Amniotic epithelial cell (primary cell): Measurements from ENCODE around the gene SPDL1.

Source experiments
- DNase-seq: peaks from one replicate; pipeline ENCODE4 v3.0.0-alpha.2; 2010; ENCODE audit warnings: low read depth

The SPDL1 gene, protein sequence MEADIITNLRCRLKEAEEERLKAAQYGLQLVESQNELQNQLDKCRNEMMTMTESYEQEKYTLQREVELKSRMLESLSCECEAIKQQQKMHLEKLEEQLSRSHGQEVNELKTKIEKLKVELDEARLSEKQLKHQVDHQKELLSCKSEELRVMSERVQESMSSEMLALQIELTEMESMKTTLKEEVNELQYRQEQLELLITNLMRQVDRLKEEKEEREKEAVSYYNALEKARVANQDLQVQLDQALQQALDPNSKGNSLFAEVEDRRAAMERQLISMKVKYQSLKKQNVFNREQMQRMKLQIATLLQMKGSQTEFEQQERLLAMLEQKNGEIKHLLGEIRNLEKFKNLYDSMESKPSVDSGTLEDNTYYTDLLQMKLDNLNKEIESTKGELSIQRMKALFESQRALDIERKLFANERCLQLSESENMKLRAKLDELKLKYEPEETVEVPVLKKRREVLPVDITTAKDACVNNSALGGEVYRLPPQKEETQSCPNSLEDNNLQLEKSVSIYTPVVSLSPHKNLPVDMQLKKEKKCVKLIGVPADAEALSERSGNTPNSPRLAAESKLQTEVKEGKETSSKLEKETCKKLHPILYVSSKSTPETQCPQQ

DNA sequence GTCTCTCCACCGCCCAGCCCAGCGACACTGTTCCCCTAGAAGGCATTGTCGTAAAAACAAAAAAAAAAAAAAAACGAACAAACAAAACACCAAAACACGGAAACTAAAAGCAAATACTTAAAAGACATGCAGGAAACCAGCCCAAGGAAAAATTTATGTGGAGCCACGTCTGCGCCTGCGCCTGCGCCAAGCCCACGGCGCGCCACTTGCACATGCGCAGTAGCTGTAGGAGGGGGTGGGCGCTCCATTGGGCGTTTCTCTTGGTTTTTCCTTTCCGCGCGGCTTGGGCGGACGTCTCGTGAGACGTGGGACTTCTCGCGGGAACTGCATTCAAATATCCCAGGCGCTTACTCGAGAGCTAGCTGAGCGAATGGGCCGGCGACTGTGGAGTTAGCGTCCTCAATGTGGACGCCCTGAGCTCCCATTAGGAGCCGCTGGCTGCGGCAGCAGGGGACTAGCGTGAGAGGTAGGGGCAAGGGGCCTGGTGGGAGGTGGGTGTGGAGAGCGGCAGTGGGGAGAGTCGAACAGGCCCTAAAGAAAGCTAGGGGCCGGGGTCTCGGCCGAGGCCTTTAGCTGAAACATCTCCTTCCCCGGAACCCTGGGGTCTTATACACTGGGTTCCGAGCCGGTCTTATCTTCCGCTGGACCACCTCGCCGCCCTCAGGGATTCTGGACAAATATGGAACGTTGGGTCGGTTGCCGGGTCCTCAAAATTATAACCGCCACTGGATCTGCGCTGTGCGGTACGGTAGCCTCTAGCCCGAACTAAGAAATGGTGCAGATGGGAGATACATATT is at the start of gene SPDL1:
SPDL1 (plus strand) TSS at position 350 of the 797 bp plus-strand sequence. CDS start 4,644 bp downstream, outside the sequence.
- DNase-seq = peak; percentile 93

DNA sequence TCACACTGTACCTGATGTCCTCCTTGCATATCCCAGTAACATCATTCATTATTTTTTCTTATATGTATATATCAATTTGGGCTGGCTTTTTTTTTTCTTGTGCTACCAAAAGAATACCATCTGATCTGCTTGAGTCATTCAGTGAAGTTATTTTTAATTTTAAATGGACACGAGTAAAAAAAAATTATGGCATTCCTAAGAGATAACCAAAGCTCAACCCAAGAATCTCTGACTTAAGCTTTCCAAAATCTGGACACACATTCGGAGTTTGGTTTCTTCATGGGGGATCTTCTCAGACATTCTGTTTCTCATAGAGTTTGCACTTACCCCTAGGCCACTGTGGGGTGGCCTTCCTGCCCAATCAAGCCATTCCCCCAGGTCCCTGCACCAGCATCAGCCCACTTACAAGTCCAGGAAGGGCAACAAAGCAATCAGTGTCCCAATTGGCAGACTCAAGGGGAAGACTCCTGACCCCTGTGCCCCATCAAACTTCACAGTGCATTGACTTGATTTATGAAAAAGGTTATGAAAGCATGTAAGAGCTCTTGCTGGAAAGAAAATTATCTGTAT is 49.2 kb upstream of the SPDL1 start:
- DNase-seq = no peak

DNA sequence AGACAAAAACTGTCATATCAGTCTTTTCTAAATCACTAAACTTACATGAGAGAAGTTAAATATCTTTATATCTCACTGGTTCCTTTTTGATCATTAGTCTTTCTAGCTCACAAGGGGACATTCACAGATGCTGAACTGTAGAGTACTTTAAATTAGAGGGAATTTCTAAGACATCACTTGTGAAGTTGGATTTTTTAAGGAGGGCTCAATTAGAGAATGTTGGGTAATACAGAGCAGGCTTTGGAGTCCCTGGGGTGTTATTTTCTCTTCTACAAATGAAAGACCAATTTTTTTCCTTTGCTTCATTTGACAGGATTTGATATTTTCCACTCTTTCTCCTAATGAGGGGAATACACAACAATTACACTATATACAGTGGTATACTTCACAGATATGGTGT is 48.6 kb upstream of the SPDL1 start:
- no peak for DNase-seq

DNA sequence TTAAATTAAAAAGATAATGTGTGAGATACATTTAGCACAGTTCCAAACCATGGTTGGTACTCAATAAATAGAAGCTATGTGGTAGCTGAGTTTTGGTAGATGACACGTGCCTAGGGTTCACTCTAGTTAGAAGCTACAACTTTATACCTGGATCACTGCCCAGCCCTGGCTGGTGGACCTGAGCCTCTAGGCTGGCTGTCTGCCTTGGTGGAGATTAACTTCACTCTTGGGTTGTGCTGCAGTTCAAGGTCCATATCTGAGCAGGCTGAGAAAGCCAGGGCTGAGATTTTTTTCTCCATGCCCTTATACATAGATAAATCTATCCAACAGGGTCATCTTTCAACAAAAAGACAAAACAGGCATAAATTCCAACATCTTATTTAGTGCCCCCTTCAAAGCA is 44.6 kb upstream of the SPDL1 start:
- no peak for DNase-seq

- no peak for DNase-seq
Measured at GRCh38 chr5:169542811-169543210, 40.8 kb upstream of the SPDL1 start.

DNA sequence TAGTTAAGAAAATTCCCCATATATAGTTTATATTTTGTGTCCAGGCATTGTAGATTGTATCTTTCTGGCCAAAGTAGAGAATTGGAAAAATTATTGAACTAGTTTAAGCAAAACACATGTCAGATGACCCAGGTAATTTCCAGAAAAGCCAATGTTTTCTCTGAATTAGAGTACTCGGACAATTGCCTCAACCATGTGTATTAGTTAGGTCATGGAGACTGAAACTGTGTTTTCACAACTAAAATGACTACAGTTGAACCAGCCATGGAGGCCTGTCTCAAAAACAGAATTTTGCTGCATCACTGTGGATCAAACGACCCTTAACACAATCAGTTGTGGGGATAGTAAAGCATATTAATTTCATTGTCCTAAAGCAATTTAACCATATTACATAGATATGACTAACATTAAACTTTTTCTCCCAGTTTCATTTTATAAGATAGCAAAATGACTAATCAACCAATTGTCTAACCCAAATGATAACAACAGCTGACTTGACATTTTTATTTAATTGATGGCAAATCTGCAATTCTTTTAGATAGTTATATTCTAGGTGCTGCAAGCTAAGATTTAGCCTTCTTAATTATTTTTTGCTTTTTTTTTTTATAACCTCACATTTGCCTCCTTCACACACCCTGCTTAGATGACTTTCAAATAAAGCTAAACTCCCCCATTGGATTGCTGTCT is 39.2 kb upstream of the SPDL1 start:
- DNase-seq = no peak

DNA sequence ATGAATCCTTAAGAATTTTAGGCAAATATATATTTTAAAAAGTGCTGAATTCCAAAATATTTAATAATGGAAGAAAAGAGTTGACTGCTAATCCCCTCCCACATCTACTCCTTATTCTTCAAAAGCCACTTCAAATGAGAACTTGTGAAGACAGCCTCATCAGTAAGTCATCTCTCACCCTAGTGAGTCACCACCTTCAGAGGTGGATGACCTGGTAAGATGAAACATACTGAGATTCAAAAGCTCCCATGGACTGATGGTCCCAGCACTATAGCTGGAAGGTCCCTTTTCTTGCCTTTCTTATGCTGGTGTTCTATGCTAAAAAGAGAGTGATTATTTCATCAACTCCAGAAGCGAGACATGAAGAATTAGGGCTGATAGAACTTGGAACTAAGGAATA is 37.8 kb upstream of the SPDL1 start:
- DNase-seq = peak; percentile 32

DNA sequence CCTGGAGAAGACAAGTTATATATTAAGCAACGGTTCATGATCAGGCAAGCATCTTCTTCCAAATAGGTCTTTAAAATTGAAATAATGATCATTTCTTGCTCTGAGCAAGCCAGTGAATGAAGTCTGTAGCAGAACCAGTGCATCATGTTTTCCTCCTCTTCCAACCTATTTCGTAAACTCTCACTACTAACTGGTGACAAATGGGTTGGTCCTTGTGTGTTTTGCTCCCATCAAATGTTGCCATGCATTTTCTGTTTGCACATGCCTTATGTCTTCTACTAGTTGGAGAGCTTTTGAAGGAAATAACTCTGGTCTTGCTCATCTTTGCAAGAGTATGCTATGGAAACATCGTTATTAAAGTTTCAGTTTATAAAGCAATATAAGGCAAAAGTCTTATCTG is 37.2 kb upstream of the SPDL1 start:
- DNase-seq = no peak

GRCh38 chr5:169547508-169547907 is 36.1 kb upstream of the SPDL1 start:
- peak; percentile 19 for DNase-seq

GRCh38 chr5:169548315-169548714 is 35.3 kb upstream of the SPDL1 start:
- peak; percentile 65 for DNase-seq

DNA sequence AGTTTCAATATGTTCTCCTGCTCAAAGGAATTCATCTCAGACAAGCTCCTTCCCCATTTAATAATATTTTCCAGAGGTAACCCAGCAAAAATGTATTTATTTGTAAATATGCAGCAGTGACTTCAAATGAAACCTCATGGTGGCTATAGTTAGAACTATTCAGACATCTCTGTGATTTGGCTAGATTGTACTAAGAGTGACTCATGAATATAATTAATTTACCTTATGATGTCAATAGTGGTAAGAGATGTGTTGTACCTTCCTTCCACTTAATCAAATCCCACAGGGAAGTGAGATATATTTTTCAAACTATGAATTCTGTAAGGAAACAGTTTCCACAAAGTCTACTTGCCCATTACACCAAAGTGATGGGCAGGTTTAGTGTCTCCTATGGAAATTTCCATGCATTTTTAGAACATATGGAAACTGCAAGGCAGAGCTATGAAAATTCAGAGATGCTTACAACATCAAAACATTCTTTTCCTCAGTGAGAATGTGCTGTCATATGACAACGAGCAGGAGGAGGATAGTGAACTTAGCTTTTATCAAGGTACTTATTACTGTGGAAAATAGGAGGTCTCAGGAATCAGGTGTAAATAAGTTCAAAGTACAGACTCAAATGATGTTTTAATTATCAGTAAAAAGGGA is 34.0 kb upstream of the SPDL1 start:
- DNase-seq = no peak

DNA sequence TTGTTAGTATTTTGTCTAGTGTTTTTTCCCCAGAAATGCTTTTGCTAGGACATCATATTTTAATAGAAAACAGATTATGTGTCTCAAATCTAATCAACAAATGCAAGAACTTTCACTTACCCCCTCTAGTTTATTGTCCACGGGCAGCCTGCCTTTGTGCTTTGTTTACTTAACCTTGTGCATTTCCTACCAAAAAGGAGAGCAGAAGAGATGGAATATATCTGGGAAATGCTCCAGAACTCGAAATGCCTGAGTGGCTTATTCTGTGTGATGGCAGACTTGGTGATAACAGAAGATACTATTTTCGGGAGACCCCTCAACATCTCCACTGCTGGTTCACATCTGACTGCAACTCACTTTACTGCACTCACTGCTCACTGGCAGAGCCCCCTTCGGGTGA is 33.3 kb upstream of the SPDL1 start:
- no peak for DNase-seq

- DNase-seq = no peak
Measured at GRCh38 chr5:169551146-169551545, 32.4 kb upstream of the SPDL1 start.

GRCh38 chr5:169551696-169552095 is 31.9 kb upstream of the SPDL1 start:
- no peak for DNase-seq

DNA sequence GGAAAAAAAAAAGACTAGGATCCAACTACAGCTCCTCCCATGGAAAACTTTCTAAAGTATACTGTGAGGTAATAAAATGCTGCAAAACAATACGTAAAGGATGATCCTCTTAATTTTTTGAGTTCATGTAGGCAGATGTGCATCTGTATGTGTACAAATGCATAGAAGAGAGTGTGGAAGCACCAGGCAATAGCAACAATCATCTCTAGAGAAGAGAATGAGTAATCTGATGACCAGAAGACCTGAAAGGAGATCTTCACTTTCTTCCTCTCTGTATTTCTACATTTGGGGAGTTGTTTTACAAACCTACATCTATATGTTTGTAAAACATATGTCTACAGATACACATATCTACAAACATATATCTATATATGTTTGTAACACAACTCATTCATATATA is 29.3 kb upstream of the SPDL1 start:
- no peak for DNase-seq

DNA sequence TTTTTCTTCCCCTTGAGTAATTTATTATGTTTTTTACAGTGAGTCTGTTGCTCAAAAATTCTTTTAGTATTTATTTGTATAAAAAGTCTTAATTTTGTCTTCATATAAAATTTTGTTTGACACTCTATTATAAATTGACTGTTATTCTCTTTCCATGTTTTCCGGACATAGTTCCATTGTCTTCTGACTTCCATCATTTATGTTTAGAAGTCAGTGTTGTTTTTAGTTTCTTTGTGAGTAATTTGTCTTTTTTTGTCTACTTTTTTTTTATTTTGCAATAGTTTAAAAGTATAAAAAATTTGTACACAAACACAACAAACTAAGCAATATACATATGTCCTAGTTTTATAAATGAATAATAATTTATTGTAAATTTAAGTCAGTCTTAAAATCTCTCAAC is 25.7 kb upstream of the SPDL1 start:
- no peak for DNase-seq

- DNase-seq = peak; percentile 15
Measured at GRCh38 chr5:169561893-169562292, 21.7 kb upstream of the SPDL1 start.

DNA sequence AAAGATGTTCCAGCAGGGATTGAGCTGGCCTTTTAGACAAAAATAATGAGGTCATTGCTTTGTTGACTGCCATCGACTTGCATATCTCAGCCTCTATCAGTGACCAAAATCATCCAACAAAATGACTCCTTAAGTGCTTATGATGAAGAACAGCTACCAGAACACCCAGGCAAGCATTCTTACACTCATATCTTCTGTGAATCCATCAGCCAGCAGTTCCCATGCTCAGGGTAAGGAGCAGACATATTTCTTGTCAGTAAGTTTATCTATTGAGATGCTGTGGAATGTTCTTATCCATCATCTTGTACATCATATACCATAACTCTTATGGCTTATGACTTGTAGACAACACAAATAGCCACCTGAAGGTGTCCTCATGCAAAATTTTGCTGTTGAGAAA is 20.2 kb upstream of the SPDL1 start:
- peak; percentile 59 for DNase-seq

- DNase-seq = no peak
Measured at GRCh38 chr5:169566202-169566601, 17.4 kb upstream of the SPDL1 start.

- DNase-seq = peak; percentile 60
Measured at GRCh38 chr5:169567079-169567478, 16.5 kb upstream of the SPDL1 start.

- DNase-seq = no peak
Measured at GRCh38 chr5:169569513-169569912, 14.1 kb upstream of the SPDL1 start.
